Measurements from ENCODE around the gene EHBP1. TPM values are rescaled to one million over a fixed set of nuclear protein-coding genes. Genes with fewer than 3 reads are reported as not detected.

The EHBP1 gene
- total RNA-seq, 3 donors from 2014 or later: 65.9 to 118 (median 87.2) TPM

- TF ChIP-seq CTCF (IDR thresholded peaks at IDR 0.05): no peak
- no peak for TF ChIP-seq POLR2AphosphoS5 (IDR thresholded peaks at IDR 0.05)
- no peak for TF ChIP-seq POLR2A (IDR thresholded peaks at IDR 0.05)
- Histone ChIP-seq H3K9me3 (peaks cover 0 to 27% of the 10 kb centered on the region in 2 donors), H3K27ac (no peak overlapping the region), H3K4me1 (no peaks in the 10 kb centered on the region), H3K27me3 (no peaks in the 10 kb centered on the region), H3K36me3 (no peaks in the 10 kb centered on the region), H3K4me3 (no peak overlapping the region)
- no peak for DNase-seq (ENCODE audit: low spot score in 2 of 2)
- intact Hi-C loops (cut with DNase I; ENCODE audit: low total_unique reads): no loop called here
Observed at GRCh38 chr2:62727876-62728566, 22.5 kb downstream of the EHBP1 start.

- peaks cover 0 to 22% of the 10 kb centered on the region in 2 donors for H3K9me3 ChIP-seq
- no peak overlapping the region for H3K27ac ChIP-seq
- no peak overlapping the region for H3K4me3 ChIP-seq
- no peak for DNase-seq (ENCODE audit: low spot score in 2 of 2)
- no peaks in the 10 kb centered on the region for H3K36me3 ChIP-seq
- no peaks in the 10 kb centered on the region for H3K27me3 ChIP-seq
- intact Hi-C loops (cut with DNase I; ENCODE audit: low total_unique reads): no loop called here
- H3K4me1 ChIP-seq: no peaks in the 10 kb centered on the region
- no peak for TF ChIP-seq POLR2A (IDR thresholded peaks at IDR 0.05)
- TF ChIP-seq POLR2AphosphoS5 (IDR thresholded peaks at IDR 0.05): no peak
- no peak for TF ChIP-seq CTCF (IDR thresholded peaks at IDR 0.05)
Observed at GRCh38 chr2:62731275-62731674, 25.8 kb downstream of the EHBP1 start.

GRCh38 chr2:62732262-62732777, 26.8 kb downstream of the EHBP1 start:
- H3K4me3 ChIP-seq: no peak overlapping the region
- TF ChIP-seq CTCF (IDR thresholded peaks at IDR 0.05) (no peak), POLR2AphosphoS5 (IDR thresholded peaks at IDR 0.05) (no peak), POLR2A (IDR thresholded peaks at IDR 0.05) (no peak)
- no peaks in the 10 kb centered on the region for H3K4me1 ChIP-seq
- intact Hi-C loops (cut with DNase I; ENCODE audit: low total_unique reads): no loop called here
- peaks cover 0 to 22% of the 10 kb centered on the region in 2 donors for H3K9me3 ChIP-seq
- no peak overlapping the region for H3K27ac ChIP-seq
- H3K36me3 ChIP-seq: no peaks in the 10 kb centered on the region
- no peaks in the 10 kb centered on the region for H3K27me3 ChIP-seq
- no peak for DNase-seq (ENCODE audit: low spot score in 2 of 2)

- Histone ChIP-seq H3K4me3 (no peak overlapping the region), H3K4me1 (no peaks in the 10 kb centered on the region), H3K27ac (no peak overlapping the region), H3K9me3 (peaks cover 0 to 22% of the 10 kb centered on the region in 2 donors), H3K36me3 (no peaks in the 10 kb centered on the region), H3K27me3 (no peaks in the 10 kb centered on the region)
- intact Hi-C loops (cut with DNase I; ENCODE audit: low total_unique reads): no loop called here
- DNase-seq (ENCODE audit: low spot score in 2 of 2): no peak
- TF ChIP-seq POLR2A (IDR thresholded peaks at IDR 0.05): no peak
Observed at GRCh38 chr2:62733546-62733945, 28.0 kb downstream of the EHBP1 start.

- no peak for DNase-seq (ENCODE audit: low spot score in 2 of 2)
- intact Hi-C loops (cut with DNase I; ENCODE audit: low total_unique reads): no loop called here
- no peak for TF ChIP-seq CTCF (IDR thresholded peaks at IDR 0.05)
- no peak for TF ChIP-seq POLR2A (IDR thresholded peaks at IDR 0.05)
- no peak for TF ChIP-seq POLR2AphosphoS5 (IDR thresholded peaks at IDR 0.05)
- H3K4me3 ChIP-seq: no peak overlapping the region
- no peaks in the 10 kb centered on the region for H3K4me1 ChIP-seq
- no peaks in the 10 kb centered on the region for H3K27me3 ChIP-seq
- H3K9me3 ChIP-seq: peaks cover 0 to 8% of the 10 kb centered on the region in 2 donors
- no peak overlapping the region for H3K27ac ChIP-seq
- H3K36me3 ChIP-seq: no peaks in the 10 kb centered on the region
Observed at GRCh38 chr2:62736899-62737559, 31.5 kb downstream of the EHBP1 start.
